ENCODE results near the gene LAMTOR2. TPM values are rescaled to one million over a fixed set of nuclear protein-coding genes. Genes with fewer than 3 reads are reported as not detected.
A peak's percentile ranks its signal among the peaks of the same experiment; 100 is the strongest.

Gene LAMTOR2
- polyA plus RNA-seq, 1 donor from 2014 or later = 81.3 TPM

DNA sequence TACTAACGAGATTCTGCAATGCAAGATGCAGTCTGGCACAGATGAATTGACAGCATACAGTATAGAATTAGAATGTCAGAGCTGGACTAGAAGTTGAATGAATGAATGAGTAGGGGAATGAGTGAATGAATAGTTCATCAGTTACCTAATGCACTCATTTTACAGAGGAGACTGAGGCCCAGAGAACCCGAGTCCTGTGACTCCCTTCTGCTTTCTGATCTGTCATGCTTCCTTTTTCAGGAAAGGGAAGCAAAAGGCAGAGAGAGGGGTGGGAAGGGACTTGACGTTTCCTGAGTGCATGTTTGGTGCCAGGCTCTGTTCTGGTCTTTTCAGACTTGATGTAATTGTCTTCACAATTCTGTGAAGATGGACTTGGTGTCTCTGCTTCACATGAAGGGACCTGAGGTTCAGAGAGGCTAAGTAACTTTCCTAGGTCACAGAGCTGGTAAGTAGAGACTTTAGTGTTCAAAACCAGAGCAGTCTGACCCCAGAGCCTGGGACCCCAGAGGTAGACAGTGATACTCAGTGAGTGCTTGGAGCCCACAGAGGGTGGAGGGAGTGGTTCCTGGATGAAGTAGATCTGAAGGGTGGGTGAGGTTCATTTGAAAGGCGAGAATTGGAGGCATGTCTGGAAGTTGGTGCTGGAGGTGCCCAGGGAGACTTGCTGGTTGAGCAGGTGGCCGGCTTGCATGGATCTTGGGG, 35.7 kb downstream of the LAMTOR2 start:
- Histone ChIP-seq H3K9me2 (ENCODE audit: insufficient read depth, low read length) (no peaks in the 10 kb centered on the region), H3K9ac (ENCODE audit: low read length) (no peak overlapping the region), H3K79me2 (replicated peaks; ENCODE audit: insufficient read depth, low read length) (peaks cover 81% of the 10 kb centered on the region), H3K4me2 (ENCODE audit: low read length) (no peak overlapping the region), H3K27me3 (ENCODE audit: insufficient read depth, low read depth, low read length) (no peaks in the 10 kb centered on the region), H3K36me3 (ENCODE audit: insufficient read depth, low read length) (no peaks in the 10 kb centered on the region), H3K9me3 (ENCODE audit: low read length) (no peaks in the 10 kb centered on the region), H4K20me1 (ENCODE audit: insufficient read depth) (peaks cover 21% of the 10 kb centered on the region), H3K27ac (ENCODE audit: low read length) (no peak overlapping the region), H3K4me3 (ENCODE audit: low read length) (no peak overlapping the region), H2AFZ (ENCODE audit: low read depth, low read length) (no peak overlapping the region), H3F3A (ENCODE audit: insufficient read depth, low read length, poor library complexity, severe bottlenecking) (no peaks in the 10 kb centered on the region)
- TF ChIP-seq MXI1 (conservative IDR thresholded peaks at IDR 0.05; ENCODE audit: poor library complexity, severe bottlenecking) = no peak
- no peak for TF ChIP-seq TAF1 (IDR thresholded peaks at IDR 0.05; ENCODE audit: low read depth)
- TF ChIP-seq RAD21 (conservative IDR thresholded peaks at IDR 0.05) = no peak
- TF ChIP-seq EZH2 (IDR thresholded peaks at IDR 0.05; ENCODE audit: borderline replicate concordance, insufficient read depth, low read length, poor library complexity, severe bottlenecking) = no peak
- no peak for TF ChIP-seq REST (IDR thresholded peaks at IDR 0.05; ENCODE audit: borderline replicate concordance)
- TF ChIP-seq, protein P1, sequence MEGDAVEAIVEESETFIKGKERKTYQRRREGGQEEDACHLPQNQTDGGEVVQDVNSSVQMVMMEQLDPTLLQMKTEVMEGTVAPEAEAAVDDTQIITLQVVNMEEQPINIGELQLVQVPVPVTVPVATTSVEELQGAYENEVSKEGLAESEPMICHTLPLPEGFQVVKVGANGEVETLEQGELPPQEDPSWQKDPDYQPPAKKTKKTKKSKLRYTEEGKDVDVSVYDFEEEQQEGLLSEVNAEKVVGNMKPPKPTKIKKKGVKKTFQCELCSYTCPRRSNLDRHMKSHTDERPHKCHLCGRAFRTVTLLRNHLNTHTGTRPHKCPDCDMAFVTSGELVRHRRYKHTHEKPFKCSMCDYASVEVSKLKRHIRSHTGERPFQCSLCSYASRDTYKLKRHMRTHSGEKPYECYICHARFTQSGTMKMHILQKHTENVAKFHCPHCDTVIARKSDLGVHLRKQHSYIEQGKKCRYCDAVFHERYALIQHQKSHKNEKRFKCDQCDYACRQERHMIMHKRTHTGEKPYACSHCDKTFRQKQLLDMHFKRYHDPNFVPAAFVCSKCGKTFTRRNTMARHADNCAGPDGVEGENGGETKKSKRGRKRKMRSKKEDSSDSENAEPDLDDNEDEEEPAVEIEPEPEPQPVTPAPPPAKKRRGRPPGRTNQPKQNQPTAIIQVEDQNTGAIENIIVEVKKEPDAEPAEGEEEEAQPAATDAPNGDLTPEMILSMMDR (IDR thresholded peaks at IDR 0.05; ENCODE audit: poor library complexity, severe bottlenecking) = no peak
- no peak for TF ChIP-seq POLR2AphosphoS5 (IDR thresholded peaks at IDR 0.05)
- TF ChIP-seq EP300 (conservative IDR thresholded peaks at IDR 0.05; ENCODE audit: poor library complexity, severe bottlenecking) = no peak

DNA sequence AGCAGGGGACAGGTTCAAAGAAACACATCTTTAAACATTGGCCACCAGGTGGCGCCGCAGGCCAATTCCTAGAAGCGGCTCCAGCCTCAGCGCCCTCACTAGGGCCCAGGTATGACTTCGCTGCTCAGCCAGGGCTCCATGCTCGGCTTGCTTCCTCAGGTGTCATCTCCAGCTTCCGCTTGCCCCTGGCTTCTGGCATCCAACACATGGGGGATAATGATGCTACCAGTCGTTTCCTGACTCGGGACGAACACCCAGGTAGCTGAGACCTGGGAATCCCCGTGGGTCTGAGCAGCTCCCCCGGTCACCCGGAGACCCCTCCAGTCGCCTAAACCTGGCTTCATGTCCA, 36.2 kb downstream of the LAMTOR2 start:
- Histone ChIP-seq H3F3A (ENCODE audit: insufficient read depth, low read length, poor library complexity, severe bottlenecking) (no peaks in the 10 kb centered on the region), H3K27me3 (ENCODE audit: insufficient read depth, low read depth, low read length) (no peaks in the 10 kb centered on the region), H2AFZ (ENCODE audit: low read depth, low read length) (no peak overlapping the region), H3K9me3 (ENCODE audit: low read length) (no peaks in the 10 kb centered on the region), H3K79me2 (replicated peaks; ENCODE audit: insufficient read depth, low read length) (peaks cover 79% of the 10 kb centered on the region), H3K9ac (ENCODE audit: low read length) (no peak overlapping the region), H3K27ac (ENCODE audit: low read length) (no peak overlapping the region), H3K4me2 (ENCODE audit: low read length) (no peak overlapping the region), H3K9me2 (ENCODE audit: insufficient read depth, low read length) (no peaks in the 10 kb centered on the region), H3K36me3 (ENCODE audit: insufficient read depth, low read length) (no peaks in the 10 kb centered on the region), H3K4me3 (ENCODE audit: low read length) (no peak overlapping the region), H4K20me1 (ENCODE audit: insufficient read depth) (peaks cover 19% of the 10 kb centered on the region)
- TF ChIP-seq RAD21 (conservative IDR thresholded peaks at IDR 0.05) (peak; percentile 84), SMC3 (conservative IDR thresholded peaks at IDR 0.05; ENCODE audit: poor library complexity) (peak; percentile 86), REST (IDR thresholded peaks at IDR 0.05; ENCODE audit: borderline replicate concordance) (no peak), EZH2 (IDR thresholded peaks at IDR 0.05; ENCODE audit: borderline replicate concordance, insufficient read depth, low read length, poor library complexity, severe bottlenecking) (no peak), MXI1 (conservative IDR thresholded peaks at IDR 0.05; ENCODE audit: poor library complexity, severe bottlenecking) (peak; percentile 48), EP300 (conservative IDR thresholded peaks at IDR 0.05; ENCODE audit: poor library complexity, severe bottlenecking) (no peak), POLR2AphosphoS5 (IDR thresholded peaks at IDR 0.05) (no peak), TAF1 (IDR thresholded peaks at IDR 0.05; ENCODE audit: low read depth) (no peak)
- TF ChIP-seq, protein P1 (IDR thresholded peaks at IDR 0.05; ENCODE audit: poor library complexity, severe bottlenecking) = peak; percentile 92
